ENCODE results near the gene CD164.

CD164 gene

GRCh38 chr6:109345986-109346385 lies 36.3 kb downstream of the CD164 start:
- Histone ChIP-seq H3K27ac (no peak overlapping the region), H3K36me3 (no peaks in the 10 kb centered on the region), H3K9me3 (ENCODE audit: severe bottlenecking) (no peaks in the 10 kb centered on the region), H3K27me3 (ENCODE audit: insufficient read depth, low read depth, severe bottlenecking) (no peaks in the 10 kb centered on the region), H3K4me3 (ENCODE audit: low read depth, low read length) (no peak overlapping the region)
- TF ChIP-seq CTCF (IDR thresholded peaks at IDR 0.05; ENCODE audit: low read depth, low read length) = no peak
- DNase-seq = no peak

GRCh38 chr6:109344226-109344625 lies 38.0 kb downstream of the CD164 start:
- Histone ChIP-seq H3K4me3 (ENCODE audit: low read depth, low read length) (no peak overlapping the region), H3K36me3 (no peaks in the 10 kb centered on the region), H3K9me3 (ENCODE audit: severe bottlenecking) (no peaks in the 10 kb centered on the region), H3K27ac (no peak overlapping the region), H3K27me3 (ENCODE audit: insufficient read depth, low read depth, severe bottlenecking) (no peaks in the 10 kb centered on the region)
- DNase-seq = no peak
- no peak for TF ChIP-seq CTCF (IDR thresholded peaks at IDR 0.05; ENCODE audit: low read depth, low read length)

- Histone ChIP-seq H3K27ac (no peak overlapping the region), H3K9me3 (ENCODE audit: severe bottlenecking) (no peaks in the 10 kb centered on the region), H3K4me3 (ENCODE audit: low read depth, low read length) (no peak overlapping the region), H3K27me3 (ENCODE audit: insufficient read depth, low read depth, severe bottlenecking) (no peaks in the 10 kb centered on the region), H3K36me3 (no peaks in the 10 kb centered on the region)
- no peak for DNase-seq
- TF ChIP-seq CTCF (IDR thresholded peaks at IDR 0.05; ENCODE audit: low read depth, low read length) = no peak
Measured at GRCh38 chr6:109343518-109343917, 38.7 kb downstream of the CD164 start.

GRCh38 chr6:109342911-109343310 lies 39.4 kb downstream of the CD164 start:
- H3K9me3 ChIP-seq (ENCODE audit: severe bottlenecking) = no peaks in the 10 kb centered on the region
- no peak for DNase-seq
- no peak overlapping the region for H3K27ac ChIP-seq
- no peaks in the 10 kb centered on the region for H3K27me3 ChIP-seq (ENCODE audit: insufficient read depth, low read depth, severe bottlenecking)
- no peaks in the 10 kb centered on the region for H3K36me3 ChIP-seq
- H3K4me3 ChIP-seq (ENCODE audit: low read depth, low read length) = no peak overlapping the region
- no peak for TF ChIP-seq CTCF (IDR thresholded peaks at IDR 0.05; ENCODE audit: low read depth, low read length)

GRCh38 chr6:109342506-109342905 lies 39.8 kb downstream of the CD164 start:
- Histone ChIP-seq H3K36me3 (no peaks in the 10 kb centered on the region), H3K27me3 (ENCODE audit: insufficient read depth, low read depth, severe bottlenecking) (no peaks in the 10 kb centered on the region), H3K27ac (no peak overlapping the region), H3K4me3 (ENCODE audit: low read depth, low read length) (no peak overlapping the region), H3K9me3 (ENCODE audit: severe bottlenecking) (no peaks in the 10 kb centered on the region)
- no peak for TF ChIP-seq CTCF (IDR thresholded peaks at IDR 0.05; ENCODE audit: low read depth, low read length)
- no peak for DNase-seq

GRCh38 chr6:109340811-109341210 lies 41.5 kb downstream of the CD164 start:
- TF ChIP-seq CTCF (IDR thresholded peaks at IDR 0.05; ENCODE audit: low read depth, low read length) = no peak
- no peak overlapping the region for H3K4me3 ChIP-seq (ENCODE audit: low read depth, low read length)
- no peak for DNase-seq
- no peaks in the 10 kb centered on the region for H3K27me3 ChIP-seq (ENCODE audit: insufficient read depth, low read depth, severe bottlenecking)
- no peaks in the 10 kb centered on the region for H3K9me3 ChIP-seq (ENCODE audit: severe bottlenecking)
- no peak overlapping the region for H3K27ac ChIP-seq
- no peaks in the 10 kb centered on the region for H3K36me3 ChIP-seq
